HepG2 (cell line): ENCODE data around the gene USP40.

Source experiments
- CTCF ChIP-seq: sonication (generic); formaldehyde crosslinking; IDR thresholded peaks from 2 replicates; pipeline ENCODE4 v1.5.0; 2020; ENCODE audit warnings: mild to moderate bottlenecking, missing genetic modification reagents, moderate library complexity
- GATAD1 ChIP-seq: IDR thresholded peaks from 2 replicates; pipeline ENCODE4 v1.6.1; 2016; ENCODE audit warnings: missing genetic modification reagents, missing compliant biosample characterization
- GZF1 ChIP-seq: sonication (generic); formaldehyde crosslinking; IDR thresholded peaks from 2 replicates; pipeline ENCODE4 v1.5.1; 2020; ENCODE audit warnings: mild to moderate bottlenecking, missing genetic modification reagents

GRCh38 chr2:233491326-233491725 lies 75.3 kb downstream of the USP40 start:
- TF ChIP-seq CTCF (CRISPR knock-in tag), result no peak
- no peak for TF ChIP-seq GZF1 (CRISPR knock-in tag)
- no peak for TF ChIP-seq GATAD1 (CRISPR knock-in tag)
